NCI-H345 treated with DMSO at 0.1 percent for 48 hours (cell line): ENCODE data around the gene RGS7.
A peak's percentile ranks its signal among the peaks of the same experiment; 100 is the strongest.
"Not testable (repeated sequence)": the region's sequence is repeated elsewhere in the genome, so short reads cannot be mapped to it uniquely, and the experiment has no call there.

Experiments
- DNase-seq: peaks from one replicate; lab custom pipeline; 2025; ENCODE audit not compliant: unreplicated experiment; lab: John Stamatoyannopoulos, UW

RGS7 gene

GRCh38 chr1:241274693-241275092 lies 82.3 kb downstream of the RGS7 start:
- no peak for DNase-seq

GRCh38 chr1:241272828-241273227 lies 84.2 kb downstream of the RGS7 start:
- no peak for DNase-seq

DNA sequence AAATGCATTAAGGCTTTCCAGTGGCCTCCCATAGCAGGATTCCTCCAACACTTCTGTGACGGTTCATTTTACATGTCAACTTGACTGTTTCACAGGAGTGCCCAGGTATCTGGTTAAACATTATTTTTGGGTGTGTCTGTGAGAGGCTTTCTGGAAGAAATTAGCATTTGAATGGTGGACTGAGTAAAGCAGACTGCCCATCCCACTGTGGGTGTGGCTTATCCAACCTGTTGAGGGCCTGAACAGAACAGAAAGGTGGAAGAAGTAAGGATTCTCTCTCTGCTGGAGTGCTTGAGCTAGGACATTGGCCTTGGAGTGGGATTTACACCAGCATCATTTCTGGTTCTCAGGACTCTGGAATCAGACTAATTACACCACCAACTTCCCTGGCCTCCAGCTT lies 85.6 kb downstream of the RGS7 start:
- no peak for DNase-seq

GRCh38 chr1:241270016-241270415 lies 87.0 kb downstream of the RGS7 start:
- no peak for DNase-seq

DNA sequence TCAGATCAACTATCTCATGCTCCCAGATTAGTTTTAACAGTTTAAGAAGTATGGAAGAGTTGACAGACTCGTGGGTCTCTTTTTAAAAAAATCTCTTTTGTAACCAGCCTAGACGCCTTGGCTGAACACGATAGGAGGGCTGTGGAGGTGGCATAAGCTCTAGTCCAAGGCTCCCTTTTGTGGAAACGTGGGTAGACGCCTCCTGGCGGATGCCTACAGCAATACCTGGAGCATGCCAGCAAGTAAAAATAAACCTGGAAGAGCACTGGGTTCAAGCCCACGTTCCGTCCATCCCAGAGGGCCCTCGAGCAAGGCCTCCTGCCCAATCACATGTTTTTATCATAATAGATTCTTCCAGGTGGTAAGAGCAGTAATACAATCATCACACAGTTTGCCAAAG lies 87.9 kb downstream of the RGS7 start:
- DNase-seq: no peak

DNA sequence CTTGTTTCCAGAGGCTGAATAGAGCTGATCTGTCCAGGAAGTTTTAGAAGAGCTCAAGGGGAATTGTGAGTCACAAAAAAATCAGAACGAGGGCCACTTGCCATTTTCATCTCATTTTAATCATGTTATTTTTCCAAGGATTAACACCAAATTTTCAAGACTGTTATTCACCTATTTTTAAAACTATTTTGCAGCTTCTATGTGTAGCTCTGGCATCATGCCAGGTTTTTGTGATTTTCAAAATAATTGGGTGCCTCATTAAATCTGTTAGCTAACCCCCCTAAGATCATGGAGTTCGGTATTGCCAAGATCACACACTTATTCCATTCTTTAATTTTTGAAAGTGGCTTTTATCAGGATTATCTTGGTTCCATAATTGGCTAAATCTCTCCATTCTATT lies 90.9 kb downstream of the RGS7 start:
- no peak for DNase-seq

DNA sequence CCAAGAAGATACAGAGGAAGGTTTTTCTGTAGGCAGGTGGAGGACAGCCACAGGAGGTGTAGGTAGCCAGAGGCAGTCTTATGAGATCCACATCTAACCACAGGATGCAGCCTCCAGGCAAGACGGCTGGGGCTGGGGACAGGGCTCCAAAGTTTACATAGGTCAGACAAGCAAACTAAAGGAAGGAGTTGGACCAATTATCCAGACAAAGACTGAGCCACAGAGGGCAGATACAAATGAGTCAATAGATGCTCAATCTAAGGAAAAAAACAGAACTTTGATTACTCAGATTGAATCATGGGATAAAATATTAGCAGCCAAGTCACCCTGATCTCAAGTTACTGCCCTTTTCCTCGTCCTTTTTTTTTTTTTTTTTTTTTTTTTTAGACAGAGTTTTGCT lies 91.6 kb downstream of the RGS7 start:
- DNase-seq: no peak

- DNase-seq: no peak
Measured at GRCh38 chr1:241263346-241263745, 93.7 kb downstream of the RGS7 start.

GRCh38 chr1:241253471-241253870 lies 103.5 kb downstream of the RGS7 start:
- peak; percentile 13 for DNase-seq

DNA sequence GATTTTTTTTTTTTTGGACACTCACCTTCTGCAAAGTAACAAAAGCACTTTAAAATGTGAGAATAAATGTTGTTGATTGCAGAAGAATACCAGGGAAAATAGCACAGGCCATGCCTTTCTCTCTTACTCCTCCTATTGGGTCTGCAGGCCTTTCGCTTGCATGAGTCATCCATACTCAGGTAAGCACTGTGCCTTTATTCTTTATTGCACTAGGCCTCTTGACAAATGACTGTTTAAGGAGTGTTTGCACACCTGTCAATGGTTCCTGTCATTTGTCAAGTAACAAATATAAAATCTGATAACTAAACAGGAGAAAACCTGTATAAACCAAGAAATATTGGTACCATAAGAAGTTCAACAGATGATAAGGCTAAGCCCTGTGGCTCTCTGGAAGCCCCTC lies 106.5 kb downstream of the RGS7 start:
- peak; percentile 97 for DNase-seq

GRCh38 chr1:241240069-241240468 lies 116.9 kb downstream of the RGS7 start:
- DNase-seq: no peak

DNA sequence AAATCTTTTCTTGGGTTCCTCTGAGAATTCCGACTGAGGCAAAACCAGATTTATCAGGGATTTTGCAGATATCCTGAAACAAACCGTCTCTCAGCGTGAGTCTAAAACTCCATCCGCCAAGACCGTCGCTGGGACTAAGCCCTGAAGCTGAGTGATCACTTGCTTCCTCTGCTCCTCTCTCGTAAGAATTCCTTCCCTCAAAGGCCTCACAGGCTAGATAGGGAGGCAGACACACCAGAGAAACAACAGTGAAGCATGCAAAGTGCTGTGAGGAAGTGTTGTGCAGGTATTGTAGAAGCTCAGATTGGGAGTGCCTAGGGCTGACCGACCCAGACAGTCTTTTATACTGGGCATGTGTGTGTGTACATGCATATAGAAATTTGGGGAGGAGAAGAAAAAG lies 119.1 kb downstream of the RGS7 start:
- DNase-seq: no peak

- DNase-seq: no peak
Measured at GRCh38 chr1:241235256-241235897, 121.6 kb downstream of the RGS7 start.

- no peak for DNase-seq
Measured at GRCh38 chr1:241229711-241230110, 127.3 kb downstream of the RGS7 start.

DNA sequence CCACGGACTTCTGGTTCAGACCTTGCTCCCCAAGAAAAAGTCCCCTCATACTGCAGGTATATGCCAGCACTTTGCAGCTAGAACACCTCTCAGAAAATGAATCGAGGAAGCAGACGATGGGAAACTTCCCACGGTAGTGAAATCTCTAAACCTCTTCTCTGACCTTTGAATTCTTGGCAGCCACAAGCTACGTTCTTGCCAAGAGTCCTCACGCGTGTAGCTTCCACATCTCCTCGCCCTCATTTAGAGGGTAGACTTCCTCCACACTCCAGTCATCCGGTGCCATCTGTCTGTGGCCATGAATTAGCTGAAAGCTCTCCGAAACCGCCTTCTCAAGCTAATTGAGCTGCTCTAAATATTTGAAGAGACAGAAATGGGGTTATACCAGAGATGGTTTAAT lies 127.8 kb downstream of the RGS7 start:
- no peak for DNase-seq

- no peak for DNase-seq
Measured at GRCh38 chr1:241228339-241228738, 128.7 kb downstream of the RGS7 start.

- peak; percentile 84 for DNase-seq
Measured at GRCh38 chr1:241225741-241226140, 131.3 kb downstream of the RGS7 start.

DNA sequence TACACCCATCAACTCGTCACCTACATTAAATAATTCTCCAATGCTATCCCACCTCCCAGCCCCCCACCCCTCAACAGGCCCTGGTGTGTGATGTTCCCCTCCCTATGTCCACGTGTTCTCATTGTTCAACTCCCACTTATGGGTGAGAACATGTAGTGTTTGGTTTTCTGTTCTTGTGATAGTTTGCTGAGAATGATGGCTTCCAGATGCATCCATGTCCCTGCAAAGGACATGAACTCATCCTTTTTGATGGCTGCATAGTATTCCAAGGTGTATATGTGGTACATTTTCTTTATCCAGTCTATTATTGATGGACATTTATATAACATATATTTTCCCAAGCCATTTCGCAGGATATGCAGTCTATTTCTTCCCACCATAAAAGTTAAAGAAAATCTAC lies 132.8 kb downstream of the RGS7 start:
- DNase-seq: not testable (repeated sequence)

DNA sequence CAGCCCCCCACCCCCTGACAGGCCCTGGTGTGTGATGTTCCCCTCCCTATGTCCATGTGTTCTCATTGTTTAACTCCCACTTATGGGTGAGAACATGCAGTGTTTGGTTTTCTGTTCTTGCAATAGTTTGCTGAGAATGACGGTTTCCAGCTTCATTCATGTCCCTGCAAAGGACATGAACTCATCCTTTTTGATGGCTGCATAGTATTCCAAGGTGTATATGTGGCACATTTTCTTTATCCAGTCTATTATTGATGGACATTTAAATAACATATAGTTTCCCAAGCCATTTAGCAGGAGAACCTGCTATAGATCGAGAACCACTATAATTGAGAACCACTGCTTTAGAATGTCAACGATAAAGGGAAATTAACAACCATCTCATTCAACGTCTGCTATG lies 134.2 kb downstream of the RGS7 start:
- DNase-seq: not testable (repeated sequence)

GRCh38 chr1:241221319-241221718 lies 135.7 kb downstream of the RGS7 start:
- no peak for DNase-seq

- DNase-seq: not testable (repeated sequence)
Measured at GRCh38 chr1:241220913-241221312, 136.1 kb downstream of the RGS7 start.

DNA sequence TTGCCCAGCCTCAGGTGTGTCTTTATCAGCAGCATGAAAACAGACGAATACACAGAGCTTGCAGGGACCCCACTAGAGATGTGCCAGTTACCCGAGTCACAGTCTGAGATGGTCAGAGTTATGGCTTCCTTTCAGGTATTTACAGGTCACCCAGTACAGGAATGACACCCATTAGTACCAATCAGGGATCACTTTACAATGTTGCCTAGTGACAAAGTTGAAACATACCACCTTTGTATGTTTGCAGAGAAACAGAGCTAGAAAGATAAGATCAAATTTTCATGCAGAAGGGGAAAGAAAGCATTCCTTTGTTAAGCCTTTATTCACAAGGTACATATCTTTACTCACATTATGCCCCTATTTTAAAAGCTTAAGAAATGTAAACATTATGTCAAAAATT lies 137.6 kb downstream of the RGS7 start:
- DNase-seq: no peak

DNA sequence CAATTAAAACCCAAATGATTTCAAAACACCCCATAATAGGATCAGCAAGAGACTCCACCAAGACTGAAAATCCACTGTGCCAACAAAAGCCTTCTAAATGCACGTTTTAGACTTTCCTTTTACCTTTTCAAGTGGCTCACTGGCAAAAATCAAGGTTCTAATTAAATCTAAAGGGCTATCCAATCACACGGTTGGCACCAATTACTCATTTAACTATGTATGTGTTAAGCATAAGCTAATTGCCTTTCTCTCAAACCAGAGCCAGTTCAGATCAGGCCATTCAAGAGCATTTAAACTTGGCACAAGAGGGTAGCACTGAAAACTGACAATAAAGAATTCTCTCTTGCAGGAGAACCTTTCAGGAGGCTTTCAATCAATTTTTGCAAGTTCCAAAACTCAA lies 139.5 kb downstream of the RGS7 start:
- no peak for DNase-seq

DNA sequence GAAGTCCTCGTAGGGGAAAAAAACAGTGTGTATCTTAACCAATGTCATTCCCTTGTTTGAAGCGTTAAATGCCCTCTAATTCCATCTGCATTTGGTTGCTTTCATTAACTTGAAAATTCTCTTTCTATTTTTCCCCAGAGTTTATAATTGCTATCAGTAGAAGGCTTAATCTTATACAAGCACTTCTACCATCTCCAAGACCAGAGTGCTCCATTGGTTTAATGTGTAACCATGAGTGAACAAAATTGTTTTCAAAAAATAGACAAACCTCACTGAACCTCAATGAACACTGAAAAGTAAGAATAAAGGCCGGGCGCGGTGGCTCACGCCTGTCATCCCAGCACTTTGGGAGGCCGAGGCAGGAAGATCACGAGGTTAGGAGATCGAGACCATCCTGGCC lies 141.3 kb downstream of the RGS7 start:
- no peak for DNase-seq
